Measurements from ENCODE around the gene RELL1.

The RELL1 gene

GRCh38 chr4:37607018-37607417 is 79.2 kb downstream of the RELL1 start:
- no peaks in the 10 kb centered on the region for H3K79me2 ChIP-seq (ENCODE audit: control insufficient read depth, low read length)
- no peak overlapping the region for H3K4me2 ChIP-seq (ENCODE audit: low read length)
- no peaks in the 10 kb centered on the region for H4K20me1 ChIP-seq (ENCODE audit: control insufficient read depth, insufficient read depth, low read depth, low read length)
- no peaks in the 10 kb centered on the region for H3K4me1 ChIP-seq (ENCODE audit: control insufficient read depth, low read length)
- no peaks in the 10 kb centered on the region for H3K9me2 ChIP-seq (replicated peaks; ENCODE audit: control insufficient read depth, low read length)
- no peaks in the 10 kb centered on the region for H3K36me3 ChIP-seq (ENCODE audit: control insufficient read depth, low read length)
- no peaks in the 10 kb centered on the region for H3K27me3 ChIP-seq (ENCODE audit: control insufficient read depth, low read length)
- TF ChIP-seq EZH2phosphoT487 (IDR thresholded peaks at IDR 0.05; ENCODE audit: borderline replicate concordance, low read length) (no peak), CTCF (IDR thresholded peaks at IDR 0.05; ENCODE audit: low read depth, low read length, poor library complexity, severe bottlenecking) (no peak)
- H3K4me3 ChIP-seq (ENCODE audit: low read length): no peak overlapping the region
- no peak overlapping the region for H3K27ac ChIP-seq (ENCODE audit: low read depth, low read length)
- no peaks in the 10 kb centered on the region for H3F3A ChIP-seq (ENCODE audit: control insufficient read depth, insufficient read depth)
- H3K9me3 ChIP-seq (ENCODE audit: control insufficient read depth, insufficient read depth, low read length): no peaks in the 10 kb centered on the region

- Histone ChIP-seq H3K4me2 (ENCODE audit: low read length) (no peak overlapping the region), H4K20me1 (ENCODE audit: control insufficient read depth, insufficient read depth, low read depth, low read length) (no peaks in the 10 kb centered on the region), H3K79me2 (ENCODE audit: control insufficient read depth, low read length) (no peaks in the 10 kb centered on the region), H3F3A (ENCODE audit: control insufficient read depth, insufficient read depth) (no peaks in the 10 kb centered on the region), H3K4me1 (ENCODE audit: control insufficient read depth, low read length) (no peaks in the 10 kb centered on the region), H3K27me3 (ENCODE audit: control insufficient read depth, low read length) (no peaks in the 10 kb centered on the region), H3K9me3 (ENCODE audit: control insufficient read depth, insufficient read depth, low read length) (no peaks in the 10 kb centered on the region), H3K36me3 (ENCODE audit: control insufficient read depth, low read length) (no peaks in the 10 kb centered on the region), H3K4me3 (ENCODE audit: low read length) (no peak overlapping the region), H3K27ac (ENCODE audit: low read depth, low read length) (no peak overlapping the region), H3K9me2 (replicated peaks; ENCODE audit: control insufficient read depth, low read length) (no peaks in the 10 kb centered on the region)
- TF ChIP-seq EZH2phosphoT487 (IDR thresholded peaks at IDR 0.05; ENCODE audit: borderline replicate concordance, low read length): no peak
- no peak for TF ChIP-seq CTCF (IDR thresholded peaks at IDR 0.05; ENCODE audit: low read depth, low read length, poor library complexity, severe bottlenecking)
Measured at GRCh38 chr4:37605843-37606565, 80.2 kb downstream of the RELL1 start.

- H3K4me1 ChIP-seq (ENCODE audit: control insufficient read depth, low read length): no peaks in the 10 kb centered on the region
- TF ChIP-seq CTCF (IDR thresholded peaks at IDR 0.05; ENCODE audit: low read depth, low read length, poor library complexity, severe bottlenecking): no peak
- TF ChIP-seq EZH2phosphoT487 (IDR thresholded peaks at IDR 0.05; ENCODE audit: borderline replicate concordance, low read length): no peak
- H3K4me3 ChIP-seq (ENCODE audit: low read length): no peak overlapping the region
- no peak overlapping the region for H3K27ac ChIP-seq (ENCODE audit: low read depth, low read length)
- no peaks in the 10 kb centered on the region for H3F3A ChIP-seq (ENCODE audit: control insufficient read depth, insufficient read depth)
- no peaks in the 10 kb centered on the region for H4K20me1 ChIP-seq (ENCODE audit: control insufficient read depth, insufficient read depth, low read depth, low read length)
- no peaks in the 10 kb centered on the region for H3K9me3 ChIP-seq (ENCODE audit: control insufficient read depth, insufficient read depth, low read length)
- H3K9me2 ChIP-seq (replicated peaks; ENCODE audit: control insufficient read depth, low read length): no peaks in the 10 kb centered on the region
- no peak overlapping the region for H3K4me2 ChIP-seq (ENCODE audit: low read length)
- no peaks in the 10 kb centered on the region for H3K36me3 ChIP-seq (ENCODE audit: control insufficient read depth, low read length)
- no peaks in the 10 kb centered on the region for H3K27me3 ChIP-seq (ENCODE audit: control insufficient read depth, low read length)
- H3K79me2 ChIP-seq (ENCODE audit: control insufficient read depth, low read length): no peaks in the 10 kb centered on the region
Measured at GRCh38 chr4:37604461-37604860, 81.7 kb downstream of the RELL1 start.
